HUES64 (cell line): Measurements from ENCODE around the gene PCDHA5. TPM values are rescaled to one million over a fixed set of nuclear protein-coding genes. Genes with fewer than 3 reads are reported as not detected.
"Not testable (repeated sequence)": the region's sequence is repeated elsewhere in the genome, so short reads cannot be mapped to it uniquely, and the experiment has no call there.

Experiments
- H3K27ac ChIP-seq: 2 replicates; pipeline ENCODE4 v1.7.0; 2013; ENCODE audit warnings: low read depth, low read length, inconsistent platforms
- H3K27me3 ChIP-seq: 2 replicates; pipeline ENCODE4 v1.6.1; 2013; ENCODE audit warnings: mild to moderate bottlenecking, low read length; ENCODE audit not compliant: insufficient read depth
- H3K36me3 ChIP-seq: 2 replicates; pipeline ENCODE4 v1.6.1; 2013; ENCODE audit warnings: mild to moderate bottlenecking, low read length; ENCODE audit not compliant: insufficient read depth
- H3K4me1 ChIP-seq: 2 replicates; pipeline ENCODE4 v1.6.1; 2013; ENCODE audit warnings: mild to moderate bottlenecking, low read length, moderate library complexity; ENCODE audit not compliant: insufficient read depth
- H3K4me3 ChIP-seq: 2 replicates; pipeline ENCODE4 v1.5.1; 2013; ENCODE audit warnings: mild to moderate bottlenecking, low read length, moderate library complexity
- H3K9ac ChIP-seq: 2 replicates; pipeline ENCODE4 v1.6.1; 2013; ENCODE audit warnings: mild to moderate bottlenecking, low read depth, low read length
- H3K9me3 ChIP-seq: 2 replicates; pipeline ENCODE4 v1.6.1; 2013; ENCODE audit warnings: low read depth, low read length; ENCODE audit not compliant: insufficient read depth
- WGBS: fragments of 150-250, 120-280 bp; methylation state at CpG from one replicate; pipeline ENCODE4 v1.1.7; 2013; ENCODE audit warnings: missing lambda C conversion rate; 5-methylcytosine and 5-hydroxymethylcytosine counted together
- polyA plus RNA-seq, 2 experiments: library from polyadenylated mRNA; stranded (reverse); fragments of 50-300 nt; gene quantifications; one replicate each; pipeline ENCODE4 v1.2.3, GENCODE V29; 2013

PCDHA5 gene
- 0.20 TPM for polyA plus RNA-seq (2013, experiment 1 of 2)
- 0.44 TPM for polyA plus RNA-seq (2013, experiment 2 of 2)

DNA sequence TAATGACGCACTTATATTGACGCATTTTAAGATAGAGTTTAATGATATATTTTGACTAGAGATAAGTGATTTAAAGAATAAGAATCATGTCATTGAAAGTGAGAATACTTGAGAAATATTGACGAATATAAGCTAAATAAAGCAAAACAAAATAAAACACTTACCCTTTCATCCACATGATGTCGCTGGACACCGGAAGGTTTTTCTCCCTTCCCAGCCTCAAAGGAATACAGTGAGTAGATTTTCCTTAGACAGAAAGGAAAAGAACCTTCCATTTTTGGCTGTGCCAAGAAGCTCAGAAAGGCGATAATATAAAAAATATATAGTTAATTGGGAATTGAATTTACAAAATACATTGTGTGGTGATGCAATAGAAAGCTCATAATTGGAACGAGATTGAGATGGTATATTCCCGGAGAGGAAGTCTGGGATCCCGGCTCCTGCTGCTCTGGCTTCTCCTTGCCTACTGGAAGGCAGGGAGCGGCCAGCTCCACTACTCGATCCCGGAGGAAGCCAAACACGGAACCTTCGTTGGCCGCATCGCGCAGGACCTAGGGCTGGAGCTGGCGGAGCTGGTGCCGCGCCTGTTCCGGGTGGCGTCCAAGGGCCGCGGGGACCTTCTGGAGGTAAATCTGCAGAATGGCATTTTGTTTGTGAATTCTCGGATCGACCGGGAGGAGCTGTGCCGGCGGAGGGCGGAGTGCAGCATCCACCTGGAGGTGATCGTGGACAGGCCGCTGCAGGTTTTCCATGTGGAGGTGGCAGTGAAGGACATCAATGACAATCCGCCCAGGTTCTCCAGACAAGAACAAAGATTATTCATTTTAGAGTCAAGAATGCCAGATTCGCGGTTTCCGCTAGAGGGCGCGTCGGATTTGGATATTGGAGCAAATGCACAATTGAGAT is at the start of gene PCDHA5:
Gene PCDHA5 (plus strand): TSS at position 239 of the 906 bp plus-strand sequence.
- WGBS: 94% methylated on average over 38 of the region's 39 CpGs
- 0 out of 2 replicates have a peak within 1 kb of the TSS, but pooled peaks have one; percentile 26 for H3K4me3 ChIP-seq
- H3K27me3 ChIP-seq: no peaks in the 10 kb centered on the region
- no peaks in the 10 kb centered on the region for H3K4me1 ChIP-seq
- no peak within 1 kb of the TSS for H3K27ac ChIP-seq
- no peak within 1 kb of the TSS for H3K9ac ChIP-seq
- no peaks in the 10 kb centered on the region for H3K9me3 ChIP-seq
- no peaks in the 10 kb centered on the region for H3K36me3 ChIP-seq

DNA sequence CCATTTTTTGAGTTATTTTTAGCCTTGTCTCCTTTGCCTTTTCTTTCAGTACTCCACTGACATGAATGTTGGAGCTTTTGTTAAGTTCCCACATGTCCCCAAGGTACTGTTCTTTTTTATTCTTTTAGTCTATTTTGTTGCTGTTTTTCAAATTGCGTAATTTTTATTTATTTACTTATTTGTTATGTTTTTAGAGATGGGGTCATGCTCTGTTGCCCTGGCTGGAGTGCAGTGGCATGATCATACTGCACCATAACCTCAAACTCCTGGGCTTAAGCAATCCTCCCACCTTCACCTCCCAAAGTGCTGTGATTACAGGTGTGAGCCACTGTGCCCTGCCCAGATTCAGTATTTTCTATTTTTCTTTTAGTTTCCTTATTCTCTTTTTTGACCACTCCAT is 40.9 kb upstream of the PCDHA5 start:
- WGBS: no CpG with 5 or more reads among the region's 1 CpG
- H3K4me3 ChIP-seq: no peak overlapping the region
- no peak overlapping the region for H3K9ac ChIP-seq
- H3K27me3 ChIP-seq: no peaks in the 10 kb centered on the region
- H3K9me3 ChIP-seq: peaks cover 87% of the 10 kb centered on the region
- no peaks in the 10 kb centered on the region for H3K36me3 ChIP-seq
- no peak overlapping the region for H3K27ac ChIP-seq
- H3K4me1 ChIP-seq: no peaks in the 10 kb centered on the region

DNA sequence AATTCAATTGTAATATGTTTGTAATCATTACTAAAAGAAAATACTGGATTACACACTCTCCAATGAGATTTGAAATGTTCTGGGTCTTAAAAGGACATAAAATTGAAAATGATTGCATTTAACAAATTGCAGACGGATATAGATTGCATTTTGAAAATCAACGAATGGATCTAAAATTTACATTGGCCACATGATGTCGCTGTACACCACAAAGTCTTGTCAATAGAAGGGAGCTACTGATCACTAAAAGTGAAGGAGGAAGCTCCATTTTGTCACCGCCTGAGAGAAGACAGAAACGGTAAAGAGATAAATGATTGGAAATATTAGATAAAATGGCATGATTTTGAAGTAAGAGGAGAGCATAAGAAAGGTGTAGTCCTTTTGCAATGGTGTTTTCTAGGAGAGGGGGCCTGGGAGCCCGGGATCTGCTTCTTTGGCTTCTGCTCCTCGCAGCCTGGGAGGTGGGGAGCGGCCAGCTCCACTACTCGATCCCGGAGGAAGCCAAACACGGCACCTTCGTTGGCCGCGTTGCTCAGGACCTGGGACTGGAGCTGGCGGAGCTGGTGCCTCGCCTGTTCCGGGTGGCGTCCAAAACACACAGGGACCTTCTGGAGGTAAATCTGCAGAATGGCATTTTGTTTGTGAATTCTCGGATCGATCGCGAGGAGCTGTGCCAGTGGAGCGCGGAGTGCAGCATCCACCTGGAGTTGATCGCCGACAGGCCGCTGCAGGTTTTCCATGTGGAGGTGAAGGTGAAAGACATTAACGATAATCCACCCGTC is 35.3 kb upstream of the PCDHA5 start, which contains the start of gene PCDHA1:
Gene PCDHA1 (plus strand): TSS at position 236 of the 782 bp plus-strand sequence.
- H3K4me1 ChIP-seq: no peaks in the 10 kb centered on the region
- no peaks in the 10 kb centered on the region for H3K27me3 ChIP-seq
- no peaks in the 10 kb centered on the region for H3K36me3 ChIP-seq
- peaks cover 52% of the 10 kb centered on the region for H3K9me3 ChIP-seq
- no peak within 1 kb of the TSS for H3K27ac ChIP-seq
- WGBS: 89% methylated on average over 29 of the region's 29 CpGs
- no peak within 1 kb of the TSS for H3K9ac ChIP-seq
- H3K4me3 ChIP-seq: no peak within 1 kb of the TSS

DNA sequence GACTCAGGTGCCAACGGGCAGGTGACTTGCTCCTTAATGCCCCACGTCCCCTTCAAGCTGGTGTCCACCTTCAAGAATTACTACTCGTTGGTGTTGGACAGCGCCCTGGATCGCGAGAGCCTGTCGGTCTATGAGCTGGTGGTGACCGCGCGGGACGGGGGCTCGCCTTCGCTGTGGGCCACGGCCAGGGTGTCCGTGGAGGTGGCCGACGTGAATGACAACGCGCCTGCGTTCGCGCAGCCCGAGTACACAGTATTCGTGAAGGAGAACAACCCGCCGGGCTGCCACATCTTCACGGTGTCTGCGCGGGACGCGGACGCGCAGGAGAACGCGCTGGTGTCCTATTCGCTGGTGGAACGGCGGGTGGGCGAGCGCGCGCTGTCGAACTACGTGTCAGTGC is 34.0 kb upstream of the PCDHA5 start:
- not testable (repeated sequence) for H3K36me3 ChIP-seq, H3K4me1 ChIP-seq, H3K27ac ChIP-seq, H3K9ac ChIP-seq, H3K27me3 ChIP-seq, H3K4me3 ChIP-seq
- WGBS: 96% methylated on average over 44 of the region's 44 CpGs
- H3K9me3 ChIP-seq: peaks cover 48% of the 10 kb centered on the region

DNA sequence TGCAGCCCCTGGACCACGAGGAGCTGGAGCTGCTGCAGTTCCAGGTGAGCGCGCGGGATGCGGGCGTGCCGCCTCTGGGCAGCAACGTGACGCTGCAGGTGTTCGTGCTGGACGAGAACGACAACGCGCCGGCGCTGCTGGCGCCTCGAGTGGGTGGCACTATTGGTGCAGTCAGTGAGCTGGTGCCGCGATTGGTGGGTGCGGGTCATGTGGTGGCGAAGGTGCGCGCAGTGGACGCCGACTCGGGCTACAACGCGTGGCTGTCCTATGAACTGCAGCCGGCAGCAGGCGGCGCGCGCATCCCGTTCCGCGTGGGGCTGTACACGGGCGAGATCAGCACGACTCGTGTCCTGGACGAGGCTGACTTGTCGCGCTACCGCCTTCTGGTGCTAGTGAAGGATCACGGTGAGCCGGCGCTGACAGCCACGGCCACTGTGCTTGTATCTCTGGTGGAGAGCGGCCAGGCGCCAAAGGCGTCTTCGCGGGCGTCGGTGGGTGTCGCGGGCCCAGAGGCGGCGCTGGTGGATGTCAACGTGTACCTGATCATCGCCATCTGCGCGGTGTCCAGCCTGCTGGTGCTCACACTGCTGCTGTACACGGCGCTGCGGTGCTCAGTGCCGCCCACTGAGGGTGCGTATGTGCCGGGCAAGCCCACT is 33.4 kb upstream of the PCDHA5 start:
- not testable (repeated sequence) for H3K4me3 ChIP-seq, H3K27ac ChIP-seq, H3K27me3 ChIP-seq, H3K9ac ChIP-seq, H3K36me3 ChIP-seq, H3K4me1 ChIP-seq
- WGBS: 96% methylated on average over 70 of the region's 70 CpGs
- peaks cover 43% of the 10 kb centered on the region for H3K9me3 ChIP-seq

DNA sequence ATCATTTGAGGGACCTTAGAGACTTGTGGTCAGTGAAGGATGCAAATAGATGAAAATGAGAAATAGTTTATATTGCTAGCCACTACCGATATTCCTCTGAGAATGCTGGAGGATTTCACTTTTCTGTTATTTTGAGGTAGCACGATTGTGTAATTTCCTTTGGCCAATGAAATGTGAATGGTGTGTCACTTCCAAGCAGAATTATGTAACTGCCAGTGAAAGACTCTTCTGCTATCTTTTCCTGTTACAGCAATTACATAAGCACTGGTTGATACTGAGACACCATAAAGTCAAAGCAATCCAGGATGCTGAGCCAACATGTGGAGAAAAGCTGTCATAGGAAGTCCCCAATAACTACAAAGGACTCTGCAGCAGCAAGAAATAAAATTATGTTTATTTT is 30.3 kb upstream of the PCDHA5 start:
- Histone ChIP-seq H3K4me1 (no peaks in the 10 kb centered on the region), H3K4me3 (no peak overlapping the region), H3K9ac (no peak overlapping the region), H3K27me3 (no peaks in the 10 kb centered on the region), H3K36me3 (no peaks in the 10 kb centered on the region), H3K27ac (no peak overlapping the region), H3K9me3 (peaks cover 27% of the 10 kb centered on the region; the same call in 1 of the 2 replicates)
- 93% methylated on average over 2 of the region's 2 CpGs for WGBS

DNA sequence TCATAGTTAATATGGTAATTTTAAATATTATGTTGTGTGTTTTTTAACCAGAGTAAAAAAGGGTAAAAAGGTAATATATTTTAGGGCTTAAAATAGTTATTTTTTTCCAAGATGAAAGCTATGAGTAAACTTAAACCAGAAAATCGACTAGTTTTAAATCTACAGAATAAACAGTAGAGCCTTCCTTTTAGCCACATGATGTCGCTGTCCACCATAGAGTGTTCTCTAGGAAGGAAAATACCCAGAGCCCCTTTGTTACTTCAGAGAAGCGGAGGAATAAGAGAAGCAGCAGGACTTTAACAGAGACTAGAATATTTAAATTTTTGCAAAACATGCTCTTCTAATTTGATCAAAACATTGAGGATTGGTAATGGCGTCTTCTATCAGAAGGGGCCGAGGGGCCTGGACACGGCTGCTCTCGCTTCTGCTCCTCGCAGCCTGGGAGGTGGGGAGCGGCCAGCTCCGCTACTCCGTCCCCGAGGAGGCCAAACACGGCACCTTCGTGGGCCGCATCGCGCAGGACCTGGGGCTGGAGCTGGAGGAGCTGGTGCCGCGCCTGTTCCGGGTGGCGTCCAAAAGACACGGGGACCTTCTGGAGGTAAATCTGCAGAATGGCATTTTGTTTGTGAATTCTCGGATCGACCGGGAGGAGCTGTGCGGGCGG is 26.7 kb upstream of the PCDHA5 start, which contains the start of gene PCDHA2:
Gene PCDHA2 (plus strand): TSS at position 258 of the 664 bp plus-strand sequence.
- H3K9ac ChIP-seq: 0 out of 2 replicates have a peak within 1 kb of the TSS, but pooled peaks have one; percentile 40
- no peaks in the 10 kb centered on the region for H3K27me3 ChIP-seq
- whole genome bisulfite sequencing: 93% methylated on average over 27 of the region's 27 CpGs
- peak within 1 kb of the TSS; percentile 63 for H3K4me3 ChIP-seq
- H3K27ac ChIP-seq: no peak within 1 kb of the TSS
- H3K36me3 ChIP-seq: no peaks in the 10 kb centered on the region
- H3K9me3 ChIP-seq: peaks cover 20% of the 10 kb centered on the region; the same call in 1 of the 2 replicates
- no peaks in the 10 kb centered on the region for H3K4me1 ChIP-seq

DNA sequence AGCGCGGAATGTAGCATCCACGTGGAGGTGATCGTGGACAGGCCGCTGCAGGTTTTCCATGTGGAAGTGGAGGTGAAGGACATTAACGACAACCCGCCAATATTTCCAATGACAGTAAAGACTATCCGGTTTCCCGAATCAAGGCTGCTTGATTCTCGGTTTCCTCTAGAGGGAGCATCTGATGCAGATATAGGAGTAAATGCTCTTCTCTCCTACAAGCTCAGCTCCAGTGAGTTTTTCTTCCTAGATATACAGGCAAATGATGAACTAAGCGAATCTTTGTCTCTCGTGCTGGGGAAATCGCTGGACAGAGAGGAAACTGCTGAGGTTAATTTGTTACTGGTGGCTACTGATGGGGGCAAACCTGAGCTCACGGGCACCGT is 26.2 kb upstream of the PCDHA5 start:
- Histone ChIP-seq H3K27ac (no peak overlapping the region), H3K9ac (no peak overlapping the region), H3K4me1 (no peaks in the 10 kb centered on the region), H3K4me3 (peak overlapping the region; percentile 63), H3K9me3 (peaks cover 20% of the 10 kb centered on the region; the same call in 1 of the 2 replicates), H3K36me3 (no peaks in the 10 kb centered on the region), H3K27me3 (no peaks in the 10 kb centered on the region)
- WGBS: 86% methylated on average over 15 of the region's 15 CpGs

DNA sequence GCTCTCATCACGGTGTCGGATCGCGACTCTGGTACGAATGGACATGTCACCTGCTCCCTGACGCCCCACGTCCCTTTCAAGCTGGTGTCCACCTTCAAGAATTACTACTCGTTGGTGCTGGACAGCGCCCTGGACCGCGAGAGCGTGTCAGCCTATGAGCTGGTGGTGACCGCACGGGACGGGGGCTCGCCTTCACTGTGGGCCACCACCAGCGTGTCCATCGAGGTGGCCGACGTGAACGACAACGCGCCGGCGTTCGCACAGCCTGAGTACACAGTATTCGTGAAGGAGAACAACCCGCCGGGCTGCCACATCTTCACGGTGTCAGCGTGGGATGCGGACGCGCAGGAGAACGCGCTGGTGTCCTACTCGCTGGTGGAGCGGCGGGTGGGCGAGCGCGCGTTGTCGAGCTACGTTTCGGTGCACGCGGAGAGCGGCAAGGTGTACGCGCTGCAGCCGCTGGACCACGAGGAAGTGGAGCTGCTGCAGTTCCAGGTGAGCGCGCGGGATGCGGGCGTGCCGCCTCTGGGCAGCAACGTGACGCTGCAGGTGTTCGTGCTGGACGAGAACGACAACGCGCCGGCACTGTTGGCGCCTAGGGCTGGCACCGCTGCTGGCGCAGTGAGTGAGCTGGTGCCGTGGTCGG is 25.2 kb upstream of the PCDHA5 start:
- not testable (repeated sequence) for H3K36me3 ChIP-seq, H3K4me1 ChIP-seq, H3K27me3 ChIP-seq, H3K9ac ChIP-seq, H3K27ac ChIP-seq, H3K4me3 ChIP-seq
- 96% methylated on average over 72 of the region's 72 CpGs for WGBS
- peaks cover 16% of the 10 kb centered on the region; the same call in 1 of the 2 replicates for H3K9me3 ChIP-seq

DNA sequence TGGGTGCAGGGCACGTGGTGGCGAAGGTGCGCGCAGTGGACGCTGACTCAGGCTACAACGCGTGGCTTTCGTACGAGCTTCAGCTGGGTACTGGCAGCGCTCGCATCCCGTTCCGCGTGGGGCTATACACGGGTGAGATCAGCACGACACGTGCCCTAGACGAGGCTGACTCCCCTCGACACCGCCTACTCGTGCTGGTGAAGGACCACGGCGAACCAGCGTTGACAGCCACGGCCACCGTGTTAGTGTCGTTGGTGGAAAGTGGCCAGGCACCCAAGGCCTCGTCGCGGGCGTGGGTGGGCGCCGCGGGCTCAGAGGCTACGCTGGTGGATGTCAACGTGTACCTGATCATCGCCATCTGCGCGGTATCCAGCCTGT is 24.7 kb upstream of the PCDHA5 start:
- no peaks in the 10 kb centered on the region for H3K27me3 ChIP-seq
- no peak overlapping the region for H3K9ac ChIP-seq
- H3K4me1 ChIP-seq: no peaks in the 10 kb centered on the region
- 96% methylated on average over 39 of the region's 39 CpGs for WGBS
- no peak overlapping the region for H3K4me3 ChIP-seq
- no peaks in the 10 kb centered on the region for H3K36me3 ChIP-seq
- peaks cover 13% of the 10 kb centered on the region; the same call in 1 of the 2 replicates for H3K9me3 ChIP-seq
- no peak overlapping the region for H3K27ac ChIP-seq
